HG03025 (cell line): ENCODE measurements around the gene FGD4.

Experiments used
- ATAC-seq: cut with Tn5 transposase; IDR thresholded peaks from one replicate; pipeline ENCODE4 v1.9.1; 2021; ENCODE audit warnings: mild to moderate bottlenecking, moderate library complexity; ENCODE audit not compliant: unreplicated experiment, low FRiP score

Gene FGD4

GRCh38 chr12:32659908-32660440, 260.6 kb downstream of the FGD4 start:
- ATAC-seq, result no peak

- ATAC-seq, result no peak
Observed at GRCh38 chr12:32661706-32662105, 262.3 kb downstream of the FGD4 start.

GRCh38 chr12:32662665-32663064, 263.3 kb downstream of the FGD4 start:
- ATAC-seq, result no peak

GRCh38 chr12:32666018-32666417, 266.7 kb downstream of the FGD4 start:
- ATAC-seq, result no peak

- ATAC-seq, result no peak
Observed at GRCh38 chr12:32669584-32669983, 270.2 kb downstream of the FGD4 start.

- ATAC-seq, result no peak
Observed at GRCh38 chr12:32671930-32672780, 272.8 kb downstream of the FGD4 start.

- peak; percentile 94 for ATAC-seq
Observed at GRCh38 chr12:32679091-32679919, 279.9 kb downstream of the FGD4 start, which contains the start of gene DNM1L. TSS of gene DNM1L (plus strand) at chr12:32679301. CDS start at chr12:32679364, 63 bp downstream.

GRCh38 chr12:32679920-32680237, 280.5 kb downstream of the FGD4 start:
- ATAC-seq, result no peak

GRCh38 chr12:32680787-32681186, 281.4 kb downstream of the FGD4 start:
- ATAC-seq, result no peak

GRCh38 chr12:32681272-32681671, 281.9 kb downstream of the FGD4 start:
- no peak for ATAC-seq

GRCh38 chr12:32686340-32686739, 287.0 kb downstream of the FGD4 start:
- no peak for ATAC-seq

- ATAC-seq, result no peak
Observed at GRCh38 chr12:32688786-32689185, 289.4 kb downstream of the FGD4 start.

- ATAC-seq, result no peak
Observed at GRCh38 chr12:32690927-32691326, 291.6 kb downstream of the FGD4 start.

- ATAC-seq, result no peak
Observed at GRCh38 chr12:32692358-32692757, 293.0 kb downstream of the FGD4 start.

- ATAC-seq, result no peak
Observed at GRCh38 chr12:32693036-32693435, 293.7 kb downstream of the FGD4 start.
